HEK293 (cell line): ENCODE measurements around the gene CNTNAP3B.
"Not testable (repeated sequence)": the region's sequence is repeated elsewhere in the genome, so short reads cannot be mapped to it uniquely, and the experiment has no call there.

ENCODE experiments used
- CTCF ChIA-PET: fragments of 350-600 bp; formaldehyde crosslinking; extraction: SDS; loops from one replicate; lab custom pipeline; 2021; ENCODE audit warnings: antibody characterized with exemption; lab: Yijun Ruan, JAX
- POLR2A ChIA-PET: fragments of 300-600 bp; formaldehyde crosslinking; extraction: SDS; loops from one replicate; lab custom pipeline; 2020; ENCODE audit warnings: antibody characterized with exemption, inconsistent platforms; lab: Yijun Ruan, JAX
- H3K27ac ChIP-seq: fragments of 200-500 bp; sonication (Bioruptor generic); 2 replicates; pipeline ENCODE4 v1.5.1; 2014; ENCODE audit warnings: low read depth, low read length, control low read depth, inconsistent platforms; ENCODE audit errors: extremely low read depth
- H3K36me3 ChIP-seq, 2 experiments: fragments of 200-500 bp in 1 of 2; sonication (Bioruptor generic) in 1 of 2; 1 replicate in 1 of 2; 2 replicates in 1 of 2; pipeline ENCODE4 v1.5.1; 2014 to 2017; ENCODE audit warnings: inconsistent platforms in 2 of 2, low read length in 2 of 2; ENCODE audit not compliant: control insufficient read depth in 2 of 2, insufficient read depth in 1 of 2
- H3K4me1 ChIP-seq: fragments of 200-500 bp; sonication (Bioruptor generic); 2 replicates; pipeline ENCODE4 v1.5.1; 2014; ENCODE audit warnings: mild to moderate bottlenecking, low read length, inconsistent platforms; ENCODE audit not compliant: control insufficient read depth, insufficient read depth
- H3K4me3 ChIP-seq: 2 replicates; pipeline ENCODE4 v1.5.1; 2011; ENCODE audit warnings: low read depth, mild to moderate bottlenecking, control low read depth, low read length, moderate library complexity
- H3K9me3 ChIP-seq: fragments of 200-500 bp; sonication (Bioruptor generic); 2 replicates; pipeline ENCODE4 v1.5.1; 2014; ENCODE audit warnings: low read depth, low read length, inconsistent platforms; ENCODE audit not compliant: control insufficient read depth, insufficient read depth

CNTNAP3B gene

GRCh38 chr9:42074868-42075267 lies 54.4 kb downstream of the CNTNAP3B start:
- H3K4me3 ChIP-seq, POLR2A ChIA-PET, CTCF ChIA-PET, H3K9me3 ChIP-seq, H3K4me1 ChIP-seq, H3K27ac ChIP-seq, H3K36me3 ChIP-seq: not testable (repeated sequence)

- H3K4me1 ChIP-seq, POLR2A ChIA-PET, H3K4me3 ChIP-seq, H3K27ac ChIP-seq, CTCF ChIA-PET, H3K36me3 ChIP-seq, H3K9me3 ChIP-seq: not testable (repeated sequence)
Measured at GRCh38 chr9:42071026-42071425, 58.2 kb downstream of the CNTNAP3B start.

DNA sequence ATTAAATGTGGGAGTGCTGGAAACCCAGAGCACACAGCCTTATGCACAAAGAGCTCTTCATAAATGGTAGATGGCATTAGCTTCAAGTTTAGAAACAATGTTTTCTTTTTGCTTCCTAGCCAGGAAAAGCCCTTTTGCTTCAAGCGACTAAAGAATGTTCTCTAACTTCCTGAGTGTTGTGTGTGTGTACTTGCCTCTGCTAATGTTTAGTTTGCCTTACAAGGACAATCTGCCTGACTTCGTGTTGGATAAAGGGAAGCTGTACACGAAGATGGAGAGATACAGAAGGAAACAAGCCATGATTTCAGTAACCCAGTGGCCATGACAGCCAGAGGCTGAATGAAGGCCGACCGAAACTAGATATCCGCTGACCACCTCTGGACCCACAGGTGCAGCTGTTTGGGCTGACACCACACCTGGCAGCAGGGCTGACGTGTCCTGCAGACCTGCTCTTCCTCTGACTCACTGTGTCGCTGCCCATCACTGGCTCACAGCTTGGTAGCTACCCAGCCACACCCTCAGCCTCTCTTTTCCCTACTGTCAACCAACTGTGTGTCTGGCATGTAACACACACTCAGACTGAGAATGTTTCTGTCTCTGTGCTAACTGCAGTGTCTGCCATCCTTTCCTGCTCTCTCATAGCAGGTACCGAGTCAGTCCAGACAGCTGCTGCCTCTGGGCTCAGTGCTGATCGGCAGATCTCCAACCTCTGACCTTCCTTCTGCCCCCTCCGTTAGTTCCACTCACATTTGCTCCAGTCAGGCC lies 59.0 kb downstream of the CNTNAP3B start:
- H3K36me3 ChIP-seq, CTCF ChIA-PET, POLR2A ChIA-PET, H3K27ac ChIP-seq, H3K4me1 ChIP-seq, H3K9me3 ChIP-seq, H3K4me3 ChIP-seq: not testable (repeated sequence)

DNA sequence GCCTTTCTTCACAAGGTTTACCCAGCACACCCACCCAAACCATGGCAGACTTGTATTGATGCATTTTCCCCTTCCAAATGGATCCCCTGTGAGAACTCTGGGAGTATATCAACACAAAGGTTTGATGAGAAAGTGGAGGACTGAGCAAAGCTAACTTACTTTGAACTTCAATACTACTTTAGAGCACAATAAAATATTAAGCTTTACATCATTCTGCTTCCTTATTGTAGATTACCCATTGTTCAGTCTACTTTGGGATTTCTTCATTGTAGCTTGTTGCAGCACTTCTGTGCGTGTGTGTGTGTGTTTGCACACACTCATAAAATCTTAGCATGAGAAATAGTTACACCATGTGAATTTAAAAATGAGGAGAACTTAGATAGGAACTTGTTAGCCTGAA lies 75.4 kb downstream of the CNTNAP3B start:
- H3K9me3 ChIP-seq, H3K27ac ChIP-seq, POLR2A ChIA-PET, H3K4me3 ChIP-seq, CTCF ChIA-PET, H3K36me3 ChIP-seq, H3K4me1 ChIP-seq: not testable (repeated sequence)

DNA sequence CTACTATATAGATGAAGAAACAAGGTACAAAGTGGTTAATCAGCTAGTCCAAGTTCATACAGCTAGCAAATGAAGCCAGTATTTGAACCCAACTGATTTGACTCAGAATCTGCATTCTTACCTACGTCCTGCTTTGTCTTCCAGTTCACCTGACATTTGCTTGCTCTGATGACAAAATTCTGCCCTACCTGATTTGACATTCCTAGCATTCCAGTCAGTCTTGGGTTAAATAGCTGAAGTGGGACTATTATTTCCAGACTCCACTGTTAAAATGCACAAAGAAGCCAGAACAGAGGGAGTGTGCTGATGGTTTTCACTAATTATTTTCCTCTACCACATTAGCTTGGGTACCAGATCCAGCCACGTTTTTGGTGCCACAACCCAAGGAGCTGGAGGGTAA lies 78.5 kb downstream of the CNTNAP3B start:
- CTCF ChIA-PET, H3K9me3 ChIP-seq, POLR2A ChIA-PET, H3K27ac ChIP-seq, H3K36me3 ChIP-seq, H3K4me1 ChIP-seq, H3K4me3 ChIP-seq: not testable (repeated sequence)

GRCh38 chr9:42044422-42045010 lies 84.7 kb downstream of the CNTNAP3B start:
- H3K4me1 ChIP-seq, H3K9me3 ChIP-seq, H3K27ac ChIP-seq, H3K4me3 ChIP-seq, H3K36me3 ChIP-seq, CTCF ChIA-PET, POLR2A ChIA-PET: not testable (repeated sequence)

GRCh38 chr9:42033541-42033940 lies 95.7 kb downstream of the CNTNAP3B start:
- H3K4me1 ChIP-seq, H3K9me3 ChIP-seq, H3K36me3 ChIP-seq, POLR2A ChIA-PET, H3K4me3 ChIP-seq, CTCF ChIA-PET, H3K27ac ChIP-seq: not testable (repeated sequence)

GRCh38 chr9:42020639-42021038 lies 108.6 kb downstream of the CNTNAP3B start:
- CTCF ChIA-PET, H3K4me3 ChIP-seq, H3K36me3 ChIP-seq, H3K9me3 ChIP-seq, H3K4me1 ChIP-seq, POLR2A ChIA-PET, H3K27ac ChIP-seq: not testable (repeated sequence)

DNA sequence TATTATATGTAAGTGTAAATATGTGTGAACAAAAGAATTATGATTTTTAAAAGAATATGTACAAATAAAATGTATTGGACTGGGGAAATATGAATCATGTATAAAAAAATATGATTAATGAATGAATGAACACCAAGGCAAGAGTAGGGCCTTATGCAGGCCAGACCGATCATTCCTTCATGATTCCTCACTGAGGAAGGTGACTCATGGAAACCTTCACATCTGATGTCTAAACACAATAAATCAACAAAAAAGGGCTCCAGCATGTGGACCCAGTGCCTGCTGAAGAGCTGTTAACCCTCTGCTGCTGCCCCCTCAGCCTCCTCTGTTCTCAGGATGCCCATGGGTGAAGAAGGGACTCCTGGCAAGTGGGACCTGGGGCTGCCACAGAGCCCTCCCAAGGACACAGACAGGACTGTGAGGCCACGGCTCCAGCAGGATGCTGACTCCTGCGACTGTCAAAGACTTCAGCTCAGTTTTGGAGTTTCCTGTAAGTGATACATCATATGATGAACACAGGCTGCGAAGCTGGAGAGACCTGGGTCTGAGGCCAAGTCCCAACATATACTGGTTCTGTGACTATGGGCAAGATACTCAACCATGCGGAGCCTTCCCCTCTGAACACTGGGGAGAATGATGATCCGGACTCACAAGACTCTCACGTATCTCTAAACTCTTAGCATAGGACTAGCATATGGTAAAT lies 110.9 kb downstream of the CNTNAP3B start:
- H3K4me1 ChIP-seq, POLR2A ChIA-PET, CTCF ChIA-PET, H3K27ac ChIP-seq, H3K9me3 ChIP-seq, H3K36me3 ChIP-seq, H3K4me3 ChIP-seq: not testable (repeated sequence)

DNA sequence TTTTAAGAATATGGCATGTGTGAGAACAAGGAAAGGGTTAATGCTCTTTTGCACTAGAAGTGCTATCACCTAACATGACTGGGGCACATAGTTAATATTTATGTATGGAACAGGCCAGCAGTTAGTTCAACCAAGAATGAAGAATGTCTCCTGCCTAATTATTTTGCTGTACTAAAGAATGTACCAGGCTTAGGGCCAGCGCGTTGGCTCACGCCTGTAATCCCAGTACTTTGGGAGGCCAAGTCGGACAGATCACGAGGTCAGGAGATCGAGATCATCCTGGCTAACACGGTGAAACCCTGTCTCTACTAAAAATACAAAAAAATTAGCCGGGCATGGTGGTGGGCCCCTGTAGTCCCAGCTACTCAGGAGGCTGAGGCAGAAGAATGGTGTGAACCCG lies 114.9 kb downstream of the CNTNAP3B start:
- H3K4me3 ChIP-seq, H3K9me3 ChIP-seq, H3K27ac ChIP-seq, H3K4me1 ChIP-seq, CTCF ChIA-PET, H3K36me3 ChIP-seq, POLR2A ChIA-PET: not testable (repeated sequence)

DNA sequence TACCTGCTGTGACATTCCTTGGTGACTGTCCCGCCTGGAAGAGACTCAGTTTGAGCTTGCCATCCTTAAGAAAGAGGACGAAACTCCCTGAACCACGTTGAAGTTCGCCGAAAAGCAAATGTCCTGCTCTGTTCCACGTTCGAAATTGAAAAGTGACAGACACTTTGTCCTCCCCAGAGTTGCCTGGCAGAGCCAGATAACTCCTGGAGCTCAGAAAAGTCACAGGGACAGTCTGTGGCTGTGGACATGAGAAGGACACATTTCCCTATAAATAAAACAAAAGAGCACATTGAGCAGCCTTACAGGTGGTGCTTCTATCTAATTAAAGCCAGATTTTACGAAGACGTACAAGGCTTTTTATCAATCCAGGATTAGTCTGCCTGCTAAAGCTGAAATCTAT lies 137.6 kb downstream of the CNTNAP3B start:
- H3K27ac ChIP-seq, H3K4me3 ChIP-seq, H3K9me3 ChIP-seq, H3K4me1 ChIP-seq, H3K36me3 ChIP-seq, CTCF ChIA-PET, POLR2A ChIA-PET: not testable (repeated sequence)
